IMR-90 (cell line): ENCODE measurements around the gene SLIT1. TPM values are rescaled to one million over a fixed set of nuclear protein-coding genes. Genes with fewer than 3 reads are reported as not detected.

ENCODE experiments used
- ATAC-seq: fragments of 200-7000 bp; cut with Tn5 transposase; 2 replicates; pipeline ENCODE4 v1.9.1; 2020; ENCODE audit warnings: low read depth, mild to moderate bottlenecking, moderate library complexity
- BruUV-seq: library from RNA; stranded (reverse); fragments of 400-500 nt; replicated peaks from 2 replicates; lab custom pipeline; 2021; lab: Mats Ljungman, UMichigan
- CTCF ChIA-PET: fragments of 300-600 bp; formaldehyde crosslinking; extraction: SDS; loops from one replicate; lab custom pipeline; 2021; ENCODE audit warnings: antibody characterized with exemption; lab: Yijun Ruan, JAX
- POLR2A ChIA-PET: fragments of 300-600 bp; sonication (Branson Sonifier 250); formaldehyde crosslinking; loops from one replicate; lab custom pipeline; 2022; ENCODE audit warnings: antibody characterized with exemption; ENCODE audit not compliant: unreplicated experiment; lab: Charles Lee
- DNase-seq: peaks from one replicate; pipeline ENCODE4 v3.0.0; 2013
- H2AFZ ChIP-seq: replicated peaks from 2 replicates; pipeline ENCODE3; 2013; ENCODE audit warnings: low read length, mild to moderate bottlenecking; ENCODE audit not compliant: poor library complexity
- H2AK5ac ChIP-seq: 2 replicates; pipeline ENCODE4 v1.6.1; 2013; ENCODE audit warnings: low read depth, low read length, inconsistent platforms
- H2AK9ac ChIP-seq: replicated peaks from 2 replicates; pipeline ENCODE3; 2013; ENCODE audit warnings: mild to moderate bottlenecking, low read depth, low read length, moderate library complexity; ENCODE audit not compliant: poor library complexity
- H2BK120ac ChIP-seq: 2 replicates; pipeline ENCODE4 v1.6.1; 2013; ENCODE audit warnings: low read depth, low read length, inconsistent platforms
- H2BK15ac ChIP-seq: 3 replicates; pipeline ENCODE4 v1.6.1; 2013; ENCODE audit warnings: low read depth, low read length, inconsistent platforms
- H2BK20ac ChIP-seq: 2 replicates; pipeline ENCODE4 v1.6.1; 2013; ENCODE audit warnings: low read depth, mild to moderate bottlenecking, inconsistent platforms, low read length, moderate library complexity
- H2BK5ac ChIP-seq: 2 replicates; pipeline ENCODE4 v1.6.1; 2013; ENCODE audit warnings: mild to moderate bottlenecking, low read depth, low read length, inconsistent platforms; ENCODE audit not compliant: poor library complexity, severe bottlenecking
- H3K14ac ChIP-seq: replicated peaks from 2 replicates; pipeline ENCODE4 v1.6.1; 2013; ENCODE audit warnings: low read depth, low read length, inconsistent platforms
- H3K18ac ChIP-seq: 2 replicates; pipeline ENCODE4 v1.6.1; 2013; ENCODE audit warnings: low read depth, low read length, control low read depth
- H3K23ac ChIP-seq: 2 replicates; pipeline ENCODE4 v1.6.1; 2013; ENCODE audit warnings: low read depth, low read length, inconsistent platforms
- H3K27ac ChIP-seq: 2 replicates; pipeline ENCODE4 v1.5.1; 2013; ENCODE audit warnings: mild to moderate bottlenecking, control low read depth, low read length; ENCODE audit not compliant: insufficient read depth
- H3K27me3 ChIP-seq: 2 replicates; pipeline ENCODE4 v1.6.1; 2013; ENCODE audit warnings: low read length; ENCODE audit not compliant: control insufficient read depth, insufficient read depth
- H3K36me3 ChIP-seq: 2 replicates; pipeline ENCODE4 v1.6.1; 2013; ENCODE audit warnings: low read length, mixed read lengths; ENCODE audit not compliant: control insufficient read depth, insufficient read depth
- H3K4ac ChIP-seq: 2 replicates; pipeline ENCODE4 v1.6.1; 2013; ENCODE audit warnings: low read depth, low read length, inconsistent platforms
- H3K4me1 ChIP-seq: 2 replicates; pipeline ENCODE4 v1.6.1; 2013; ENCODE audit warnings: low read length, mixed read lengths; ENCODE audit not compliant: control insufficient read depth, insufficient read depth
- H3K4me2 ChIP-seq: 2 replicates; pipeline ENCODE4 v1.6.1; 2013; ENCODE audit warnings: low read depth, mild to moderate bottlenecking, control low read depth, low read length, moderate library complexity
- H3K4me3 ChIP-seq: 2 replicates; pipeline ENCODE4 v1.5.1; 2013; ENCODE audit warnings: low read depth, mild to moderate bottlenecking, control low read depth, low read length, moderate library complexity; ENCODE audit not compliant: insufficient read depth
- H3K56ac ChIP-seq: 2 replicates; pipeline ENCODE4 v1.6.1; 2013; ENCODE audit warnings: low read length, inconsistent platforms; ENCODE audit not compliant: insufficient read depth; ENCODE audit errors: extremely low read depth
- H3K79me1 ChIP-seq, 2 experiments: 2 replicates each; pipeline ENCODE4 v1.6.1; 2013; ENCODE audit warnings: low read length in 2 of 2, inconsistent platforms in 1 of 2, low read depth in 1 of 2
- H3K9ac ChIP-seq: 2 replicates; pipeline ENCODE4 v1.6.1; 2013; ENCODE audit warnings: low read depth, low read length, control low read depth
- H3K9me1 ChIP-seq: 2 replicates; pipeline ENCODE4 v1.6.1; 2013; ENCODE audit warnings: low read length, inconsistent platforms; ENCODE audit not compliant: insufficient read depth
- H3K9me3 ChIP-seq: 2 replicates; pipeline ENCODE4 v1.6.1; 2013; ENCODE audit warnings: low read length; ENCODE audit not compliant: control insufficient read depth, insufficient read depth
- H4K20me1 ChIP-seq: 2 replicates; pipeline ENCODE4 v1.6.1; 2013; ENCODE audit warnings: low read length, inconsistent platforms; ENCODE audit not compliant: insufficient read depth
- H4K5ac ChIP-seq: 2 replicates; pipeline ENCODE4 v1.6.1; 2013; ENCODE audit warnings: mild to moderate bottlenecking, low read depth, low read length, control low read depth
- H4K8ac ChIP-seq, 2 experiments: 2 replicates each; pipeline ENCODE4 v1.6.1; 2013; ENCODE audit warnings: low read depth in 2 of 2, low read length in 2 of 2, control low read depth in 1 of 2, inconsistent platforms in 1 of 2
- H4K91ac ChIP-seq: 2 replicates; pipeline ENCODE4 v1.6.1; 2013; ENCODE audit warnings: low read depth, low read length, inconsistent platforms; ENCODE audit not compliant: insufficient read depth
- BHLHE40 ChIP-seq: fragments of 150-350 bp; IDR thresholded peaks from 2 replicates; pipeline ENCODE4 v1.6.1; 2016; ENCODE audit warnings: mild to moderate bottlenecking, low read depth, low read length
- CEBPB ChIP-seq: IDR thresholded peaks from 2 replicates; pipeline ENCODE4 v1.6.1; 2012; ENCODE audit warnings: low read depth, low read length, improper control_type of control experiment
- MAFK ChIP-seq: IDR thresholded peaks from 2 replicates; pipeline ENCODE4 v1.6.1; 2012; ENCODE audit warnings: low read depth, low read length, improper control_type of control experiment
- MAZ ChIP-seq: IDR thresholded peaks from 2 replicates; pipeline ENCODE4 v1.6.1; 2012; ENCODE audit warnings: low read depth, mild to moderate bottlenecking, low read length, improper control_type of control experiment, moderate library complexity, borderline replicate concordance
- NFE2L2 ChIP-seq: fragments of 150-350 bp; IDR thresholded peaks from 2 replicates; pipeline ENCODE4 v1.6.1; 2016; ENCODE audit warnings: low read depth, mild to moderate bottlenecking, low read length
- POLR2A ChIP-seq: IDR thresholded peaks from 2 replicates; pipeline ENCODE4 v1.6.1; 2012; ENCODE audit warnings: mild to moderate bottlenecking, low read depth, low read length
- RCOR1 ChIP-seq: IDR thresholded peaks from 2 replicates; pipeline ENCODE4 v1.6.1; 2012; ENCODE audit warnings: mild to moderate bottlenecking, low read length, improper control_type of control experiment; ENCODE audit not compliant: insufficient replicate concordance
- RFX5 ChIP-seq: IDR thresholded peaks from 2 replicates; pipeline ENCODE4 v1.8.0; 2012; ENCODE audit warnings: low read depth, mild to moderate bottlenecking, low read length, moderate library complexity
- WGBS, 2 experiments: methylation state at CpG; one replicate each; pipeline versions ENCODE4 v1.1.5 to v1.1.7; 2013; ENCODE audit warnings: missing lambda C conversion rate in 2 of 2; ENCODE audit not compliant: insufficient read length in 1 of 2; ENCODE audit errors: extremely low coverage in 2 of 2; 5-methylcytosine and 5-hydroxymethylcytosine counted together
- dilution Hi-C: fragments of 300-500 bp; cut with HindIII; formaldehyde crosslinking; loops from one replicate; pipeline ENCODE4 v1.14.3; 2018; ENCODE audit warnings: low sequenced_read_pairs; ENCODE audit not compliant: unreplicated experiment
- in situ Hi-C: fragments of 300-500 bp; cut with MboI; formaldehyde crosslinking; loops from 3 replicates; pipeline ENCODE4 v1.14.3; 2019; ENCODE audit warnings: low sequenced_read_pairs, inconsistent platforms, mixed read lengths
- intact Hi-C: fragments of 100-400 bp; cut with micrococcal nuclease; formaldehyde crosslinking; loops from 2 replicates; pipeline ENCODE4 v1.10.0; 2022
- polyA plus RNA-seq, 3 experiments: library from polyadenylated mRNA; depleted of rRNA; stranded (reverse); fragments of >200 nt; gene quantifications; 2 replicates each; pipeline ENCODE4 v1.2.3, GENCODE V29; 2012; ENCODE audit warnings: low replicate concordance in 1 of 3
- total RNA-seq: library from RNA; depleted of rRNA; stranded (reverse); fragments of >200 nt; gene quantifications from 2 replicates; pipeline ENCODE4 v1.2.3, GENCODE V29; 2012

SLIT1 gene
- total and polyA plus RNA-seq, 2 of the 4 experiments (the other 2 are of a cell fraction) = under 0.01 TPM

GRCh38 chr10:97002670-97003069 is 183.1 kb downstream of the SLIT1 start:
- Histone ChIP-seq H3K9ac (no peak overlapping the region), H4K8ac (no peak overlapping the region), H3K4ac (no peak overlapping the region), H3K4me1 (peaks cover 2% of the 10 kb centered on the region; the same call in 1 of the 2 replicates), H3K14ac (no peak overlapping the region), H3K36me3 (no peaks in the 10 kb centered on the region), H2AK5ac (no peak overlapping the region), H2BK5ac (no peak overlapping the region), H3K4me3 (no peak overlapping the region), H3K56ac (no peak overlapping the region), H2AFZ (no peak overlapping the region), H2BK20ac (no peak overlapping the region), H3K4me2 (no peak overlapping the region), H2BK120ac (no peak overlapping the region), H3K27me3 (peaks cover 9% of the 10 kb centered on the region; the same call in 1 of the 2 replicates), H2BK15ac (no peak overlapping the region), H3K18ac (no peak overlapping the region), H3K27ac (no peak overlapping the region), H3K23ac (no peak overlapping the region), H3K9me3 (peaks cover 5% of the 10 kb centered on the region), H3K9me1 (no peaks in the 10 kb centered on the region), H2AK9ac (no peak overlapping the region), H3K79me1 (no peaks in the 10 kb centered on the region), H4K5ac (no peak overlapping the region), H4K91ac (no peak overlapping the region), H4K20me1 (no peaks in the 10 kb centered on the region)
- intact Hi-C loops = no loop called here
- DNase-seq (no peak), ATAC-seq (no peak)
- in situ Hi-C loops = no loop called here
- TF ChIP-seq CEBPB (no peak), POLR2A (no peak), MAFK (no peak), BHLHE40 (no peak), NFE2L2 (no peak), MAZ (no peak), RFX5 (no peak), RCOR1 (no peak)
- ChIA-PET CTCF (no interaction called here), POLR2A (no interaction called here)
- no TSS peak for BruUV-seq
- dilution Hi-C loops = no loop called here
- WGBS, 2 experiments = 94% methylated on average over 10 of the region's 16 CpGs; no CpG with 5 or more reads in 1 of the 2 experiments
